Stimulated activated CD4-positive, alpha-beta T cell treated with anti-CD3 and anti-CD28 coated beads, Interleukin-4, amount 100 ng/mL, for 24 hours (primary cell): ENCODE results near the gene ACADL.

Source experiments
- DNase-seq: peaks from one replicate; pipeline ENCODE4 v3.0.0-alpha.2; 2020

Gene ACADL

DNA sequence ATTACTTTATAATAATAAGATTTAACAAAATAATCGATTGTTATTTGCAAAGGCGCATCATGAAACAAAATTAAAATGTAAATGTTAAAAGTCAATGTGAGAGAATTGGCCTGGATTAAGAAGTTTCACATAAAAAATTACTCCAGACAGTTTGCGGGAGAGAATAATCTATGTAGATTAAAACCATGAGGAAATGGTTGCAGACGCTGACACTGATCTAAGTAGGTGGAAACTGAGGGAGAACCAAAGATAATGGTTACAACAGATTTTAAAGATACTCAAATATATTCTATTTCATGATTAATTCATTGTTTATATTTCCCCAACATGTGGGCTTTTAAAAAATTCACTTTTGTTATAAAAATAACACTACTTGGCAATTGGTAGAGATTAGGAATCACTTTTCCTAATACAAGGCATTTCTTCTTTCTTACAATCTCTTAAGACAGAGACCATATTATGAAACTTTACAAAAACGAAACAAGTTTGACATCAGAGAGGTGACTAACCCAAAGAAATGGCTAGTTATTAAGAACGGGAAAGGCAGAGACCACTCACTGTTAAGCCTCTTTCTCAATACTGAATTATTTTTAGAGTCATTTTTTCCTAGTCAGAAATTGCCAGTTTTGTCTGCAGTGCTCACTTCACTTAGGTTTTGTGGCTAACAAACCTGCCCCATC is 55.6 kb downstream of the ACADL start:
- no peak for DNase-seq

DNA sequence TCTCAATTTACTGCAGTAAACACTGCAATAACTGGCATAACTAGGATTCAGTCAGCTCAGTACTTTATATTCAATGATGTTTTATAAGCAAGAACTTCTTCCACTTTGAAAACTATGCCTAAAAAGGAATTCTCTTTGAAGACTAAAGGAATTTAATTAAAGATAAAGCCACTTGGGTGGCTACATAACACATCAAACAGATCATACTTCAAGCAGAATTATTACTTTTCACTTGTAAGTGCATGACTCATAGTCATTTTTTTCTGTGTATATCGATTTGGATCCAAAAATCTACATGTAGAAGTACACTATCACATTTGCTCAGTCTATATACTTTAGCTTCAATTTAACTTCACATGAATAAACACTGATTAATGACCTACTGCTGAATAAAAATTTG is 58.0 kb downstream of the ACADL start:
- no peak for DNase-seq

DNA sequence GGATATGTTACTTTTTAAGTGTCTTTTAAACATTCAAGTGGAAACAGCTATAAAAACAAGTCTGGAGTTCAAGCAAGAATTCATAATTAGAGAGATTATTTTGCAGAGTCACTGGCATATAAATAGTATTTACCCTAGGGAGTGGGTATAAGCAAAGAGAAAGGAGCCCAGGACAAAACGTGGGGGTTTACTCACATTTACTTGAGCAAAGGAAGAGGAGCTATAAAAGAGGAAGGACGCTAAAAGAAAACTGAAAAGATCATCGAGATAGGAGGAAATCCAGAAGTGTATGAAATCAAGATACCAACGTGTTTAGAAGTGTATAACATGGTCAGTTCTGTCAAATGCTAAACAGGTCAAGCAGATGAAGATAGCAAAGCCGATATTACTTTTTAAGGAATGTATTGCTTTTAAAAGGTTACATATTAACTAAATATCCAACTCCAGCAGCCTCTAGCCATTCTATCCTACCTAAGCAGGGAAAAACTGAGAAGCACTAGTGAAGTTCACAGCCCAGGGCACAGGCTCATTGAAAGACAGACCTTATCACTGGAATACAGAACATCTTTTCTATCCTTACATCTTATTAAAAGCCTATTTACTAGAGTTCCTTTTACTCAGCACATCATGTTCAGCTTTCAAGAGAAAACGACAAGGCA is 62.7 kb downstream of the ACADL start:
- no peak for DNase-seq

DNA sequence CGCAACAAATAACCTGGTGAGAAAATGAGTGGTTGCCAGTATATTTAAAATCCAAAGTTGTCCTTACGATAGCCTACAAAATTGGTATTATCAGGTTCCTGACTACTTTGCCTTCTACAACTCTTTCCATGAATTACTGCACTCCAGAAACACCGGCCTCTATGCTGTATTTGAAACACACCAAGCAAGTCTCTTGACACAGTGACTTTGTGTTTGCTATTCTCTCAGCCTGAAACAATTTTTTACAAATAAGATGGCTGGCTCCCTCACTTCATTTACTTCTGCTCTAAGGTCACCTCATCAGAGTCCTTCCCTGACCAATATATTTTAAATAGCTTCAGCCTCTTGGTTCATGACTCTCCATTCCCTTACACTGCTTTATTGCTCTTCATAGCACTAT is 66.2 kb downstream of the ACADL start:
- no peak for DNase-seq

DNA sequence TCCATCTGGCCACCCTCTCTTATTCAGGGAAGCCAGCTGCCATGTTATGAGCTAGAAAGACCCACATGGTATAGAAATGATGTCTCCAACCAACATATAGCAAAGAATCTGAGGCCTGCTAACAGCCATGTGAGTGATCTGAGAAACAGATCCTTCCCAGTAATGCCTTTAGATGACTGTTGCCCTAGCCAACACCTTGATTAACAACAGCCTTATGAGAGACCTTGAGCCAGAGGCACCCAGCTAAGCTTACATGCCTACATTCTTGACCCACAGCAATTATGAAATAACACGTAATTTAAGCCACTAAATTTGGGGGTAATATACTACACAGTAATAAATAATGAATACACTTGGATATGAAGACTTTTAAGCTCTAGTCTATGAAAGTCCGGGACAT is 67.0 kb downstream of the ACADL start:
- no peak for DNase-seq

DNA sequence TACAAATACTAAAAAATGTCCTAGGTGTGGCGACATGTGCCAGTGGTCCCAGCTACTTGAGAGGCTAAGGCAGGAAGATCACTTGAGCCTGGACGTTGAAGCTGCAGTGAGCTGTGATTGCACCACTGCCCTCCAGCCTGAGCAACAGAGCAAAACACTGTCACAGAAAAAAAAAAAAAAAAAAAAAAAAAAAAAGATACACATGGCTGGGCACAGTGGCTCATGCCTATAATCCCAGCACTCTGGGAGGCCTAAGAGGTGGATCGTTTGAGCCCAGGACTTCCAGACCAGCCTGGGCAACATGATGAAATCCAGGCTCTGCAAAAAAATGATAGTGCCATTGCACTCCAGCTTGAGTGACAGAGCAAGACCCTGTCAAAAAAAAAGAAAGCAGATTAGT is 67.7 kb downstream of the ACADL start:
- DNase-seq = no peak

DNA sequence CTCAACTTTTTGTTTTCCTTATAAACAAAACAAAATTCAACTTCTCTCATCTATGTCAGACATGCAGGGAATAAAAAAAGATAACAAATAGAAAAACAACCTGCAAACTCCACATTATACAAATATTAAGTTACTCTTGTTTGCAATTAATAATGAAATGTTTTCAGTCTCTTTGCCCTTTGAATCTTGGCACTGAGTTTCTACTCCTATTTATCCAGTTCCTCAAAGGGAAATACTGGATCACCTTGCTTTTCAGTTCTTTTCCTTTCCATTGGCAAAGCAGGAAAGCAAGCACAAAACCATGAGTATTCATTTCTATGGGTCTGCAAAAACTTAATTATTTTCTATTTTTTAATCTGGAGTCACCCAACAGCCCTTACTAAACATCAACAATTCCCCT is 77.6 kb downstream of the ACADL start:
- DNase-seq = no peak
